SU-DHL-6 (cell line): ENCODE results near the gene TUBB8B.
"Not testable (repeated sequence)": the region's sequence is repeated elsewhere in the genome, so short reads cannot be mapped to it uniquely, and the experiment has no call there.

Experiments
- CTCF ChIP-seq: fragments of 200-600 bp; sonication (generic); IDR thresholded peaks from one replicate; pipeline ENCODE4 v1.5.1; 2017; ENCODE audit warnings: antibody characterized with exemption, mild to moderate bottlenecking, low read length, moderate library complexity; ENCODE audit not compliant: insufficient read depth, poor library complexity, severe bottlenecking
- EZH2phosphoT487 ChIP-seq: fragments of 200-600 bp; sonication (generic), shearing (Covaris generic); conservative IDR thresholded peaks from 2 replicates; pipeline ENCODE4 v1.6.1; 2018; ENCODE audit warnings: mild to moderate bottlenecking, antibody characterized with exemption, low read length, moderate library complexity, mixed read lengths

- not testable (repeated sequence) for TF ChIP-seq CTCF, EZH2phosphoT487
These were observed 44.5 kb upstream of the TUBB8B start for GRCh38 chr18:93897-94408.
